OCI-LY1 (cell line): Measurements from ENCODE around the gene PTPRD.

Experiments
- EZH2 ChIP-seq: fragments of 200-600 bp; sonication (generic), shearing (Covaris generic); IDR thresholded peaks from 2 replicates; pipeline ENCODE4 v1.8.0; 2017; ENCODE audit warnings: borderline replicate concordance, mixed run types, mild to moderate bottlenecking, antibody characterized with exemption, low read length, moderate library complexity, mixed read lengths
- TF ChIP-seq, protein P1 (sequence below): fragments of 200-600 bp; sonication (generic), shearing (Covaris generic); IDR thresholded peaks from 2 replicates; pipeline ENCODE4 v1.5.1; 2017; ENCODE audit warnings: mild to moderate bottlenecking, antibody characterized with exemption, low read length, moderate library complexity, mixed read lengths

DNA sequence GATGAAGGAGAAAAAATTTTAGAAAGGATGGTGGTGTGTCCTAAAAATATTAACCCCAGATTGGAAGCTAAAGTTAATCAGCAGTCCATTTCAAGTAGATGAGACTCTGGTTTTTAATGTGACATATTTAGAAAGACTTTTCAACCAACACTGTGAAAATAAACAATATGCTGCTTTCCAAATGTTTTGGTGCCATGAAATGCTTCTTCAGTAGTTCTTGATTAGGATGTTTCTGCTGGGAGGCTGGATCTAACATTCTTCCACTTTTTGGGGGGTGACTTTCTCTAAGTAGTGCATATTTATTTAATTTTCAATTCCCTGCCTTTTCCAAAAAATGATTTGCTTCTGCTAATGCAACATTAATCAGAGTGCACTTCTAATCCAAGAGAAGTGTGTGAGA lies 2219.9 kb downstream of the PTPRD start:
- TF ChIP-seq, protein P1, sequence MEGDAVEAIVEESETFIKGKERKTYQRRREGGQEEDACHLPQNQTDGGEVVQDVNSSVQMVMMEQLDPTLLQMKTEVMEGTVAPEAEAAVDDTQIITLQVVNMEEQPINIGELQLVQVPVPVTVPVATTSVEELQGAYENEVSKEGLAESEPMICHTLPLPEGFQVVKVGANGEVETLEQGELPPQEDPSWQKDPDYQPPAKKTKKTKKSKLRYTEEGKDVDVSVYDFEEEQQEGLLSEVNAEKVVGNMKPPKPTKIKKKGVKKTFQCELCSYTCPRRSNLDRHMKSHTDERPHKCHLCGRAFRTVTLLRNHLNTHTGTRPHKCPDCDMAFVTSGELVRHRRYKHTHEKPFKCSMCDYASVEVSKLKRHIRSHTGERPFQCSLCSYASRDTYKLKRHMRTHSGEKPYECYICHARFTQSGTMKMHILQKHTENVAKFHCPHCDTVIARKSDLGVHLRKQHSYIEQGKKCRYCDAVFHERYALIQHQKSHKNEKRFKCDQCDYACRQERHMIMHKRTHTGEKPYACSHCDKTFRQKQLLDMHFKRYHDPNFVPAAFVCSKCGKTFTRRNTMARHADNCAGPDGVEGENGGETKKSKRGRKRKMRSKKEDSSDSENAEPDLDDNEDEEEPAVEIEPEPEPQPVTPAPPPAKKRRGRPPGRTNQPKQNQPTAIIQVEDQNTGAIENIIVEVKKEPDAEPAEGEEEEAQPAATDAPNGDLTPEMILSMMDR: no peak
- no peak for TF ChIP-seq EZH2
